IPS DF 4.7 (cell line): Measurements from ENCODE around the gene SBF2.
A peak's percentile ranks its signal among the peaks of the same experiment; 100 is the strongest.
"Not testable (repeated sequence)": the region's sequence is repeated elsewhere in the genome, so short reads cannot be mapped to it uniquely, and the experiment has no call there.

Experiments used
- DNase-seq: peaks from one replicate; pipeline ENCODE4 v3.0.0-alpha.2; 2013; ENCODE audit warnings: low spot score; ENCODE audit errors: extremely low read depth

The SBF2 gene

DNA sequence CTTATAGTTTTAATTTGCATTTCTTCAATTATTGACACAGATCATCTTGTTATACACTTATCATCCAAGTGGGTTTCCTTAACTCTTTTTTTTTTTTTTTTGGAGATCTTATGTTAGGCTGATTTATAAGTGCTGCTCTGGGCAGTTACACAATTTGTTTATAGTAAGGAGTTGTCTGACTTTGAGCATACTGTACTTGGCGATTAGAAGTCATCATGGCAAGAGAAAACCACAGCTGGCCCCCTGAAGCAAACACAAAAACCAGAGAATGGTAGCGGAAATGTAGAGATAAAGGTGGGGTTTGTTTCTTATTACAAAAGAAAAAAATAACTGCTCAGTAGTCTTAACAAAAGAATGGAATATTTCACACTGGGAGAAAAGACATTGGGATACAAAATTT lies 337.5 kb downstream of the SBF2 start:
- DNase-seq = no peak

DNA sequence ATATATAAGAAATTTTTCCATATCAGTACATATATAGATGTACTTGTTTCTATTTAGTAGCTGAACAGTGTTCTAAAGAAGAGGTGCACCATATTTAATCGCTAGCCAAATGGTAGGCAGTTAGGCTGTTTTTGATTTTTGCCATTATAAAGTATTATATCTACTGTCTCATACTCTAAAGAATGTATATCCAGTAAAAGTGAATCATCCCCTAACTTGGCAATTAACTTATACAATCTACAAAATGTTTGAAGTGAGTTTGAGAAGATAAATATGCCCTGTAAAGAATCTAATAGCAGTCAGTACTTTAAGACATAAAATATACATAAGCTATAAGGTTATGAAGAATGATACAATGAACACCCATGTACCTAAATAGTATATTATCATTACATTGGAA lies 338.6 kb downstream of the SBF2 start:
- DNase-seq = no peak

DNA sequence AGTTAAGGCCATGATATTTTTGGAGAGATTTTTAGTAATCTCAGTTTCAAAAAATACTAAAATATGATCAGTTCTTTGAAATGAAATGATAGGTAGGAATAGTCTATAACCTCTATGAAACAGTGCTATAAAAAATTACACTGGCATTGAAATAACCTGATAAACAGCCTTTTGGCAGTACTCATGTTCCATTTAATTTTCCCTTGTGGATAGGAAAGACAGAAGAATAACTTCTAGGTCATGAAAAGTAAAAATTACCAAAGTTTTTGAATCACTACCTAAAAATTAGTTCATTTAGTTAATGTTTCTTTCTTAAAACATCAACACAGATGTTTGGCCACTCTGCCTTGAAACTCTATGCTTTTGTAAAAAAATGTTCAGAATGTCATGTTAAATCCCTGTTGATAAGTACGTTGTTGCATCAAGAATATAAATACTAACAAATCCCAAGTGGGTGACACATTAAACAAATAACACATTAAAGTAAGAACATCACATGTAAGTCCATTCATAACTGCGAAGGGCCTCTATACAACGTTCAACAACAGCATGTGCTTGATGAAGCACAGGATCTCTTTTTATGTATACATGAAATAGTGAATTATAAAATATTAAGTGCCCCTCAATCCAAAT lies 339.9 kb downstream of the SBF2 start:
- DNase-seq = no peak

DNA sequence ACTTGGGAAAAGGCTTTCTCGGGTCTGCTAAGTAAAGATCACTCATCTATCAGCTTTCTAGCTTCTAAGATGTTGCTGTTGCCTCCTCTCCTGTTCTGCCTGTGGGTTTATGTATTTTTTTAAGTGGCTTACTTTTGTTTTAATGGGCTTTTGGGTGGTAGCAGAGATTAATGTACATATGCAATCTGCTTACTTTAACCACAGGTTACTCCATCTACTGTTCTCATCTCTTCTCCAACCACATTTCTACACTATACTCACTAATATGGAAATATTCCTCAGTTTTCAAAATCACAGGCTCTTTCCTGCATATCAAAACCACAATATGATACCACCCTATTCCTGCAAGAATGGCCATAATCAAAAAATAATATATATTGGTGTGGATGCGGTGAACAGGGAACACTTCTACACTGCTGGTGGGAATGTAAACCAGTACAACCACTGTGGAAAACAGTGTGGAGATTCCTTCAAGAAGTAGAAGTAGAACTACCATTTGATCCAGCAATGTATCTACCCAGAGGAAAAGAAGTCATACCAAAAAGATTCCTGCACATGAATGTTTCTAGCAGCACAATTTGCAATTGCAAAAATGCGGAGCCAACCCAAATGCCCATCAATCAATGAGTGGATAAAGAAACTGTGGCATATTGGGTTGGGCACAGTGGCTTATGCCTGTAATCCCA lies 341.4 kb downstream of the SBF2 start:
- no peak for DNase-seq

DNA sequence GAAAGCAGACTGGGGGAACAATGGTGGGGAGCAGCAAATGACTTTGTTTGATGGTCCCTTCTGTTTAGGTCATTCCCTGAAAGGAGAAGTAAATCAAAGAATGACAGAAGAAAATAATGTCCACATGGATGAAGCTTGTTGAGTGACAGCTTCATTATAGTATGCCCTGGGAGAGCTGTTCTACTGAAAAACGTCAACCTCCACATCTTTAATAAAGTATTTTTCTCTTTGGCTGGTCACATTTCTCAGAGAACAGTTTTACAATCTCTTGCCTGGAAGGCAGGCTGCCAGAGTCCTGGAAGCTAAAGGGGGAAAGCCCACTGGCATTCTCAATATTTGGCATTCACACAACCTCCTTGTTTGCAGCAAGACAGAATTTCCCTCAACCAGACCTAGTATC lies 342.2 kb downstream of the SBF2 start:
- no peak for DNase-seq

DNA sequence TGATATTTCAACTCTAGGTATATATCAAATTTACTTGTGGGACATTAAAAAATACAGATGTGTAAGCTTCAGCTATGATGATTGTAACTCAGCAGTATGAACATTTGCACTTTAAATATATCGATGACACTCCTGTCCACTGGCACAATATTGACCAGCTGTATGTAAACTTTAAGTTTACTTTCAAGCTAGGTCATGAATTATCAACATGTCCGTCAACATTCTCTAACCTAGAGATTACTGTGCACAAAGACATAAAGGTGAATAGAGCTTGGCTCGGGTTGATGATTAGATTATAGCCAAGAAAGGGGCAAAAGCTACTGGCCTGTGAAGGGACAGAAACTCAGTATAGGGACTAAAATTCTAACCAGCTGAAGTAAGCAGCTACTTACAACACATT lies 343.6 kb downstream of the SBF2 start:
- no peak for DNase-seq

DNA sequence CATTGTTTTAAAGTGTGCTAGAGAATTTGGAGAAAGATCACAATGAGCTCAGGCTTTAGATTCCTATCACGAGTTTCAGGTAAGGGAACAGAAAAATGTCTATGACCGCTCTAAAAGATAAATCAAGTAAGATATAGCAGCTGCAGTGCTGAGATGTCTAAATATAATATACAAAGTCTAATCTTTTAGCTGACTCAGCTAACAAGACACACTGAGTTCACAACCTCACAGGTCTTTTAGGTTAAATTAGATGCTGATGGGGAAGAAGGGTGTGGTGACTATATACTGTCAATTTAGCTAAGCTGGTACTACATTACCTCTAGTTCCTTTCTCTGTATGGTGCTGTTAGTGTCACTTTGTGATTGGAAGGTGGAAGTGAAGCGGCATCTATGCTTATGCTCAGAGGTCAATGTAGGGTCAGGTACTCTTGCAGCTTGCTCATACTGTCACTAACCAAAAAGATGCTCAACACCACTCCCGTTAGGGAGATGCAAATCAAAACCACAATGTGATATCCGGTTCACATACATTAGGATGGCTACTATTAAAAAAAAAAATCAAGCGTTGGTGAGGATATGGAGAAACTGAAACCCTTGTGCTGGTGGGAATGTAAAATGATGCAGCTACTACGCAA lies 346.7 kb downstream of the SBF2 start:
- DNase-seq = no peak

DNA sequence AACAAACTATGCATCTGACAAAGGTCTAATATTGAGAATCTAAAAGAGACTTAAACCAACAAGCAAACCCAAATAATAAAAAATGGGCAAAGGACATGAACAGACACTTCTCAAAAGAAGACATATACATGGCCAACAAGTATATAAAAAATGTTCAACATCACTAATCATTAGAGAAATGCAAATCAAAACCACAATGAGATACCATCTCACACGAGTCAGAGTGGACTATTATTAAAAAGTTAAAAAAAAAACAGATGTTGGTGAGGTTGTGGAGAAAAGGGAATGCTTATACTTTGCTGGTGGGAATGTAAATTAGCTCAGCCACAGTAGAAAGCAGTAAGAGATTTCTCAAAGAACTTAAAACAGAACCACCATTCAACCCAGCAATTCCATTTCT lies 348.3 kb downstream of the SBF2 start:
- DNase-seq = not testable (repeated sequence)

DNA sequence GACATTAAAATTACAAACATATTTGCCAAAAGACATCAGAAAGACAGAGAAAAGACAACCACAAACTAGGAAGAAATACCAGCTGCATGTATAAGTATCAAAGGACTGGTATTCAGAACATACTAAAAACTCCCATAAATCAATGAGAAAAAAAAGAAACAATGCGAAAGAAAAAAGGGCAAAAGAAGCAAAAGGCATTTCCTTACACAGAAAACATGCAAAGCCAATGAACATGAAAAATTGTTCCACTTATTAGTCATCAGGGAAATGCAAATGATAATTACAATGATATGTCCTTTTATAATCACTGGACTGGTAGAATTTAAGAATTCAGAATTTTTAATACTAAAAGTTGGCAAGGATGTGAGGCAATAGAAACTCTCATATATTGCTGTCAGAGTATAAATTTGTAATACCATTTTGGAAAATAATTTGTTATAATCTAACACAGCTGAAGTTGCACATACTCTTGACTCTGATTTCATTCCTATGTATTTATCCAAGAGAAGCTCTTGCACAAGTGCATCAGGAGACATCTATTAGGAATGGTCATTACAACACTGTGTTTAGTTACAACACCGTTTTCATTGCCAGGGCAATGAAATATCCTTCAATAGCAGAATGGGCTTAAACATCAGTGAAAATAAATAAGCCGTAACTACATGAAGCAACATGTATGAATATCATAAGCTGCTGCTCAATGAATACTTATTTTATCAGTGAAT lies 350.5 kb downstream of the SBF2 start:
- DNase-seq = no peak

DNA sequence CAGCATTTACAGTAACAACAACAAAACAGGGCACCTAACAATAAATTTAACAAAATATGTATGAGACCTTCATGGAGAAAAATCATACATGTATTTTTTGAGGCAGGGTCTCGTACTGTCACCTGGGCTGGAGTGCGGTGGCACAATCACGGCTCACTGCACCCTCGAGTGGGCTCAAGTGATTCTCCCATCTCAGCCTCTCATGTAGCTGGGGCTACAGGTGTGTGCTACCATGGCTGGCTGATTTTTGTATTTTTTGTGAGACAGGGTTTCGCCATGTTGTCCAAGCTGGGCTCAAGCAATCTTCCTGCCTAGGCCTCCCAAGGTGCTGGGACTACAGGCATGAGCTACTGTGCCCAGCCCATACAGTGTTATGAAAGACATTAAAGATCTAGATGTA lies 352.0 kb downstream of the SBF2 start:
- DNase-seq = no peak

DNA sequence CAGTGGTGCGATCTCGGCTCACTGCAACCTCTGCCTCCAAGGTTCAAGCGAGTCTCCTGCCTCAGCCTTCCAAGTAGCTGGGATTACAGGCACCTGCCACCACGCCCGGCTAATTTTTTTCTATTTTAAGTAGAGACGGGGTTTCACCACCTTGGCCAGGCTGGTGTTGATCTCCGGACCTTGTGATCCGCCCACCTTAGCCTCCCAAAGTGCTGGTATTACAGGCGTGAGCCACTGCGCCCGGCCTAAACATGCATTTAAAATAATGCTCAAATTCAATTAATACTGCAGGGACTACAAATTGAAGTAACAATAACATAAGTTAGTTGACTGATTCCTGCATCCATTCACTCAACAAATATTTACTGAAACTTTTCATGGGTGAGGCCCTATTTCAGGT lies 354.9 kb downstream of the SBF2 start:
- not testable (repeated sequence) for DNase-seq

DNA sequence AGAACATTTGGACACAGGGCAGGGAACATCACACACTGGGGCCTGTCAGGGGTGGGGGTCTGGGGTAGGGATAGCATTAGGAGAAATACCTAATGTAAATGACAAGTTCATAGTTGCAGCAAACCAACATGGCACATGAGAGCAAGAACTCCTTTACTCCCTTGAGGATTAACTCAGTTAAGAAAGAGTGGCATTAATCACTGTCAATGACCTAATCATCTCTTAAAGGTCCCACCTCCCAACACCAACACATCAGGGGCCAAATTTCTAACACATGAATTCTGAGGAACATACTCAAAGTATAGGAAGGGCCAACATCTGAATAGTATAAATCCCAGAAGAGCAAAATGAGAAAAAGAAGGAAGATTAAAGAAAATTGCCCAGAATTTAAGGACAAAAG lies 357.3 kb downstream of the SBF2 start:
- DNase-seq = no peak

DNA sequence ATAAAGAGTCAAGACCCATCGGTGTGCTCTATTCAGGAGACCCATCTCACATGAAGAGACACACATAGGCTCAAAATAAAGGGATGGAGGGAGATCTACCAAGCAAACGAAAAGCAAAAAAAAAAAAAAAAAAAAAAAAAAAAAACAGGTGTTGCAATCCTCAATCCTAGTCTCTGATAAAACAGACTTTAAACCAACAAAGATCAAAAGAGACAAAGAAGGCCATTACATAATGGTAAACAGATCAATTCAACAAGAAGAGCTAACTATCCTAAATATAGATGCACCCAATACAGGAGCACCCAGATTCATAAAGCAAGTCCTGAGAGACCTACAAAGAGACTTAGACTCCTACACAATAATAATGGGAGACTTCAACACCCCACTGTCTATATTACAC lies 361.2 kb downstream of the SBF2 start:
- not testable (repeated sequence) for DNase-seq

DNA sequence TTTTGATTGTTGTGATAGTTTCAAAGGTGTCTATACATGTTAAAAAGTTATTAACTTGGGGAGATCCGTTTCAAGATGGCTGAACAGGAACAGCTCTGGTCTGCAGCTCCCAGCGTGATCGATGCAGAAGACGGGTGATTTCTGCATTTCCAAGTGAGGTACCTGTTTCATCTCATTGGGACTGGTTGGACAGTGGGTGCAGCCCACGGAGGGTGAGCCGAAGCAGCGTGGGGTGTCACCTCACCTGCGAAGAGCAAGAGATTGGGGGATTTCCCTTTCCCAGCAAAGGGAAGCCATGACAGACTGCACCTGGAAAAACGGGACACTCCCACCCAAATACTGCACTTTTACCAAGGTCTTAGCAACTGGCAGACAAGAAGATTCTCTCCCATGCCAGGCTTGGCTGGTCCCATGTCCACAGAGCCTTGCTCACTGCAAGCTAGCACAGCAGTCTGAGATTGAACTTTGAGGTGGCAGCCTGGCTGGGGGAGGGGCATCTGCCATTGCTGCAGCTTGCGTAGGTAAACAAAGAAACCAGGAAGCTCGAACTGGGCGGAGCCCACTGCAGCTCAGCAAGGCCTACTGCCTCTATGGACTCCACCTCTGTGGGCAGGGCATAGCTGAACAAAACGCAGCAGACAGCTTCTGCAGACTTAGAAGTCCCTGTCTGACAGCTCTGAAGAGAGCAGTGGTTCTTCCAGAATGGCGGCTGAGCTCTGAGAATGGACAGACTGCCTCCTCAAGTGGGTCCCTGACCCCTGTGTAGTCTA lies 363.3 kb downstream of the SBF2 start:
- not testable (repeated sequence) for DNase-seq

DNA sequence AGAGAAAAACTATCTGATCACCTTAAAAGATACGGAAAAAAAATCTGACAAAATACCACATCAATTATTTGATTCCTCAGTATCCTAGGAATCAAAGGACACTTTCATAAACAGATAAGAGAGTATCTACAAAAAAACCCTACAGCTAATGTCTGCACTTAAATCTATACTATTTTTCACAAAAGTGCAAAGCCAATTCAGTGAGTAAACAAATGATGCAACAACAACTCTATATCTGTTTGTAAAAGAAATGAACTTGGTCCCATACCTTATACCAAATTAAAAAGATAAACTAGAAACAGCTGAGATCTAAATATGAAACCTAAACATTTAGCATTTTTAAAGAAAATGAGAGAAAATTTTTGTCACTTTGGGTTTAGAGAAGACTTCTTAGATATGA lies 366.3 kb downstream of the SBF2 start:
- no peak for DNase-seq

DNA sequence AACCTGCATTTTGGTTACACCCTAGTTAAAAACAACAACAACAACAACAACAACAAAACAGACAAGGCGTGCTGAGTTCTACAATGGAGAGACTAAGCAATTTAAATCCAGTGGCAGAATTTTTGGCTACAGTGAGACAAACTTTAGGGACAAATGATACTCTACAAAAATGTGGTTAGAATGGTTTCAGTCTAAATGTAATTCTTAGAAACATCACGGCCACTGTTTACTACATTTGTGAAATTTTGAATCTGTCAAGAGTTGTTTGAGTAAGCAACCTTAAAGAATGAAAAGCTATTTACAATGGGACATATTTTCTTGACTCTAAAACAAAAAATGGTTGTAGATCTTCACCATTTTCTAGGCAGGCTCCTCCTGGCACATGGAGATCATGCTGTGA lies 370.7 kb downstream of the SBF2 start:
- no peak for DNase-seq

DNA sequence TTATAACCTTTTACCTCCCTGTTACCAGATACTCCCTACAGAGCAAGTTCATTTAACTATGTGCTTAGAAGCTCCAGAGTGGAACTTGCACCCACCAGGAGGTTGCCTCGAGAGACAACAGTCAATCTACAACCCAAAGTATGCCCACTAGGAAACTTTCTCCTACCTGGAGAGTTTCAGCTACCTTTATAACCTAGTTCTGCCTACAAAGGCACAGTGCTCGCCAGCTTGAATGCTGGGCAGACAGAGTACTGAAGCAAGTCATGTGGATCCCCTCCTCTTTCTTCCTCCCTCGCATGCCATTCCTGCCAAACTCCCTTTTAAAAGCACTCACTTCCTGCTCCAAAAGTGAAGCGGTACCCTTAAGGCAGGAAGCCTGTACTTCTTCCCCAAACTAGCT lies 371.2 kb downstream of the SBF2 start:
- DNase-seq = peak; percentile 88

DNA sequence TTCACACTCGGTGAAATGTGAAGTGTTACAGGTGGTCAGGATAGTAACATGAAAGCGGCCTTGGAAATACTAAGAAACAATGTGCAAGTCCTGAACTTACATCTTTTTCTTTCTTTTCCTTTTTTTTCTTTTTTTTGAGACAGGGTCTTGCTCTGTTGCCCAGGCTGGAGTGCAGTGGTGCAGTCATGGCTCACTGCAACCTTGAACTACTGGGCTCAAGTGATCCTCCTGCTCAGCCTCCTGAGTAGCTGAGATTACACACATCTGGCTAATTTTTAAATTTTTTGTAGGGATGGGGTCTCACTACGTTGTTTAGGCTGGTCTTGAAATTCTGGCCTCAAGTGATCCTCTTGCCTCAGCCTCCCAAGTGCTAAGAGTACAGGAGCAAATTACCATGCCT lies 377.5 kb downstream of the SBF2 start:
- DNase-seq = no peak

DNA sequence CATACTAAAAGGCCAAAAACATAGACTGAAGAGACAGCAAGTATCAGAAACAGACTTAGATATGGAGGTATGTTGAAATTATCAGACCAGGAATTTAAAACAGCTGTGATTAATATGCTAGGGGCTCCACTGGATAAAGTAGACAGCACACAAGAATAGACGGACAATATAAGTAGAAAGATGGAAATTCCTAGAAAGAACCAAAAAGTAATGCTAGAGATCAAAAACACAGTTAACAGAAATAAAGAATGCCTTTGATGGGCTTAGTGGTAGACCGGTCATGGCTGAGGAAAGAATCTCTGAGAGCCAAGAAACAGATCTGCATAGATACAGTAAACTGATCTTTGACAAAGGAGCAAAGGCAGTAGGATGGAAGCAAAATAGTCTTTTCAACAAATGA lies 380.0 kb downstream of the SBF2 start:
- no peak for DNase-seq

DNA sequence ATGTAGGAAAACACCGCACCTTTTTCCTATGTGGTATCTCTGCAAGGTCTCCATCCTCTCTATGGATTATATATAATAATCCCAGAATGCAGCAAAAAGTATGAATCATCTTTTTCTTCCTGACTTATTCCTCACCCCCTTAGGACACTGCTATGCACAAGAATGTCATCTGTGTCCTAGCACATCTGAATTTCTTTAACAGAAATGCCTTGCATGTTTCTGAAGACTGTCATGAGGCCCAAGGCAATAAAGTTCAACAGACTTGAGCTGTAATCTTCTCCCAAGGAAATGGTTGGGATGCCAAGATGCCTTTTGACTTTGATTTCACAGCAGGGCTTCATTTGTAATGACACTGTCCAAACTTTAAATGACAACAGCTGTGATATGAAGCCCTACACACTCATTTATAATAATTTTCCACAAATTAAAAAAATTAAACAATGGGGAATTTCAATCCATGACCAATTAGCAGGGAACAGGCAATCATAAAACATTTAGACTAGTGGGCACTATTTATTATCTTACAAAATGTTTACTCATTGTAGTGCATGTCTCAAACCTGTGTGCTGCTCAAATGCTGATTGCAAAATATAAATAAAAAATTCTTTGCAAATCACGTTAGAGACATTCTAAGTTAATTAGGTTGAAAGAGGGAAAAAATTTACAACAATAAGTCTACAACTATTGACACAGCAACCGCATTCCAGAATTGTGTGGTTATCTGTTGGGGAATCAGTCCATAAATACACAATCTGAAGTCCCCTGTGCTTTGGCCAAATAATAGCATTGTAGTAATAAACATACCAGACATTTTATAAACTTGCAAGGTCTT lies 387.8 kb downstream of the SBF2 start:
- DNase-seq = peak; percentile 74

DNA sequence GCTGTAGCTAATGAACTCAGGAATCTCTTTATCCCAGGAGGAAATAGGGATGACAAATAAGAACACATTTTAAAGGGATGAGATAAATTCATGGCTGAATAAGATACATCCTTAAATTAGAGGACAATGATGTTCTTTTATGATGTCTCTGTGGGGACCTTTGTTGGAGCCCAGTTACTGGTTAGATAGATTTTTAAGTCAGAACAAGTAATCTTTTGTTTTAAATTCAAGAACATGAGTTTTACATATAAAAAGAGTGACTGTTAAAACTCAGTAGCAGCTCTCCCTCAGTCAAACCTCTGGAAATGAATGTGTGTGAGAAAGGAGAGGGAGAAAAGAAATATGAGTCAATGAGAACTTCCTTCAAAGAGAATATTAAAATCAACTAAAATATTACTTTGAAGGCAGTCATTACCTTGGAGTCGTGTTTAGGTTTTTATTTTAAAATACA lies 388.5 kb downstream of the SBF2 start:
- DNase-seq = no peak
